Memory B cell (primary cell): Measurements from ENCODE around the gene SELENOP.

Source experiments
- ATAC-seq: fragments of 150-1000 bp; cut with Tn5 transposase; 2 replicates; pipeline ENCODE4 v1.10.0; 2021; ENCODE audit warnings: low read depth, mild to moderate bottlenecking, moderate library complexity
- DNase-seq, 2 donors: peaks; one replicate each; pipeline ENCODE4 v3.0.0; 2022; ENCODE audit warnings: low spot score in 2 of 2
- H3K27ac Mint-ChIP-seq: one replicate; pipeline ENCODE4 v1.8.0; 2022; ENCODE audit warnings: mild to moderate bottlenecking, moderate library complexity, mixed read lengths
- H3K27me3 Mint-ChIP-seq: one replicate; pipeline ENCODE4 v1.8.0; 2022; ENCODE audit warnings: mixed read lengths
- H3K36me3 Mint-ChIP-seq: one replicate; pipeline ENCODE4 v1.8.0; 2022; ENCODE audit warnings: mild to moderate bottlenecking, mixed read lengths
- H3K4me1 Mint-ChIP-seq: one replicate; pipeline ENCODE4 v1.8.0; 2022; ENCODE audit warnings: mixed read lengths
- H3K4me3 Mint-ChIP-seq: one replicate; pipeline ENCODE4 v1.8.0; 2022; ENCODE audit warnings: mild to moderate bottlenecking, moderate library complexity, mixed read lengths
- H3K9me3 Mint-ChIP-seq: one replicate; pipeline ENCODE4 v1.8.0; 2022; ENCODE audit warnings: mixed read lengths

SELENOP gene

GRCh38 chr5:42812620-42813019, 928 bp upstream of the SELENOP start:
- H3K4me1 Mint-ChIP-seq: no peaks in the 10 kb centered on the region
- H3K36me3 Mint-ChIP-seq: no peaks in the 10 kb centered on the region
- H3K9me3 Mint-ChIP-seq: no peaks in the 10 kb centered on the region
- no peak overlapping the region for H3K27ac Mint-ChIP-seq
- ATAC-seq (no peak), DNase-seq (no peak)
- no peaks in the 10 kb centered on the region for H3K27me3 Mint-ChIP-seq
- H3K4me3 Mint-ChIP-seq: no peak overlapping the region

- no peak overlapping the region for H3K27ac Mint-ChIP-seq
- no peaks in the 10 kb centered on the region for H3K27me3 Mint-ChIP-seq
- H3K36me3 Mint-ChIP-seq: no peaks in the 10 kb centered on the region
- H3K4me3 Mint-ChIP-seq: no peak overlapping the region
- DNase-seq (no peak), ATAC-seq (no peak)
- H3K4me1 Mint-ChIP-seq: no peaks in the 10 kb centered on the region
- no peaks in the 10 kb centered on the region for H3K9me3 Mint-ChIP-seq
Measured at GRCh38 chr5:42810834-42811590, 680 bp downstream of the SELENOP start.

DNA sequence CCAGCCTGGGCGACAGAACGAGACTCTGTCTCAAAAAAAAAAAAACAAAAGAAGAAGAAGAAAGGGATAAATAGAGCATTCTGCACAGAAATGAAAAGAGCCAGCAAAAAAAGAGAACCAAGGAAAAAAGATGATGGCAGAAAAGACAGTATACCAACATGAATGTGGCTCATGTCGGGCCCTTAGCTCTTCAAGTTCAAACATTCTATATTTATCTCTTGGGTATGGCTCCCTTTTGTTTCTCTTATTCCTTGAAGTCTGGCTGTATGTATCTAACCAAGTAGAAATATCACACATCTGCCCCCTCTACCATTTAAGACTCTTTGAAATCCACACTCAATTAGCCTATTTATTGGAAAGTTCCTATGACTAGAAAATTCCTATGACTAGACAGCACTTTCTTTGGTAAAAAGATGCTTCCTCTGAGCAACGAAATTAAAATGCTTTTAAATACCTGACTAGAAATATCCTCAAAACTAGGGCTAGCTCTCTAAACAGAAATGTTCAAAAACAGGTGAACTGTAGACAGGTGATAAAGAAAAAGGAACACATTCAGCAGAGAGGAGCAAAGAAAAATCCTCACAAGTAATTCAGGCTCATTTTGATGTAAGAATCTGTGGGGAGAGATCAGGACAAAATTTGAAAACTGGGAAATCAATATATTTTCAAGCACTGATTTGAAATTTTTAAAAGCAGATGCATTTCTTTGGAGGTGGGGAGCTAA, 2.6 kb downstream of the SELENOP start:
- Mint-ChIP-seq H3K4me3 (no peak overlapping the region), H3K9me3 (no peaks in the 10 kb centered on the region), H3K27me3 (no peaks in the 10 kb centered on the region), H3K36me3 (no peaks in the 10 kb centered on the region), H3K4me1 (no peaks in the 10 kb centered on the region), H3K27ac (no peak overlapping the region)
- no peak for DNase-seq
- ATAC-seq: no peak

- DNase-seq (no peak), ATAC-seq (no peak)
- Mint-ChIP-seq H3K27ac (no peak overlapping the region), H3K9me3 (no peaks in the 10 kb centered on the region), H3K4me3 (no peak overlapping the region), H3K36me3 (no peaks in the 10 kb centered on the region), H3K27me3 (no peaks in the 10 kb centered on the region), H3K4me1 (no peaks in the 10 kb centered on the region)
Measured at GRCh38 chr5:42807722-42808447, 3.8 kb downstream of the SELENOP start.

DNA sequence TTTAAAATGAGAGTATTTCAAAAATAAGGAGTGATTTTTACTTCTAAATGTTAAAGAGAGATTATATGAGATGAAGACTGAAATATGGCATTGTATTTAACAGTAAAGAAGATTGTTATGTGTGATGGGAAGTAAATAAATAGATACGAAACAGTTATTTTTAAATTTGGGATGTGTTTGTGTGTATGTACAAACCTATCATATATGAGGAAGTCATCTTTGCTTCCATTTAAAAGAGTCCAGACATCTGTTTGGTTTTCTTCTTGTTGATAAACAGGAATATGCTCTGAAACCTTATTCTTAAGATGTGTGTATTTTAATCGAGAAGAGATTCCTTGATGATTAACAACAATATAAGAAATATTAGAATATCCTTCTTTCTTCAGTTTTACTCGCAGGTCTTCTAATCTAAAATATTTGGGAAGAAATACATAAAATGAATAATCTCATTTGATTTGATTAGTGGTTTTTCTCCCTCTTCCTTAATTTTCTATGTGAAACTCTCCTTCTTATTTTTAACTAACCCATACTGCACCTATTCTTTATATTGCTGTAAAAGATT, 4.9 kb downstream of the SELENOP start:
- DNase-seq (no peak), ATAC-seq (no peak)
- H3K36me3 Mint-ChIP-seq: no peaks in the 10 kb centered on the region
- H3K4me3 Mint-ChIP-seq: no peak overlapping the region
- no peaks in the 10 kb centered on the region for H3K9me3 Mint-ChIP-seq
- no peaks in the 10 kb centered on the region for H3K27me3 Mint-ChIP-seq
- H3K4me1 Mint-ChIP-seq: no peaks in the 10 kb centered on the region
- H3K27ac Mint-ChIP-seq: no peak overlapping the region

- Mint-ChIP-seq H3K4me1 (no peaks in the 10 kb centered on the region), H3K27ac (no peak overlapping the region), H3K9me3 (no peaks in the 10 kb centered on the region), H3K36me3 (no peaks in the 10 kb centered on the region), H3K4me3 (no peak overlapping the region), H3K27me3 (no peaks in the 10 kb centered on the region)
- ATAC-seq (no peak), DNase-seq (no peak)
Measured at GRCh38 chr5:42806004-42806700, 5.5 kb downstream of the SELENOP start.

- H3K4me1 Mint-ChIP-seq: no peaks in the 10 kb centered on the region
- ATAC-seq (no peak), DNase-seq (no peak)
- no peak overlapping the region for H3K4me3 Mint-ChIP-seq
- no peaks in the 10 kb centered on the region for H3K27me3 Mint-ChIP-seq
- no peaks in the 10 kb centered on the region for H3K36me3 Mint-ChIP-seq
- H3K9me3 Mint-ChIP-seq: no peaks in the 10 kb centered on the region
- no peak overlapping the region for H3K27ac Mint-ChIP-seq
Measured at GRCh38 chr5:42804717-42805339, 6.9 kb downstream of the SELENOP start.

- no peak overlapping the region for H3K4me3 Mint-ChIP-seq
- H3K27ac Mint-ChIP-seq: no peak overlapping the region
- peaks cover 4% of the 10 kb centered on the region for H3K36me3 Mint-ChIP-seq
- ATAC-seq (no peak), DNase-seq (no peak)
- H3K27me3 Mint-ChIP-seq: no peaks in the 10 kb centered on the region
- H3K4me1 Mint-ChIP-seq: no peaks in the 10 kb centered on the region
- H3K9me3 Mint-ChIP-seq: peaks cover 1% of the 10 kb centered on the region
Measured at GRCh38 chr5:42801516-42802166, 10.1 kb downstream of the SELENOP start.

GRCh38 chr5:42800748-42801330, 10.9 kb downstream of the SELENOP start:
- H3K27ac Mint-ChIP-seq: no peak overlapping the region
- H3K4me1 Mint-ChIP-seq: no peaks in the 10 kb centered on the region
- ATAC-seq (no peak), DNase-seq (no peak)
- peaks cover 4% of the 10 kb centered on the region for H3K36me3 Mint-ChIP-seq
- no peak overlapping the region for H3K4me3 Mint-ChIP-seq
- peaks cover 1% of the 10 kb centered on the region for H3K9me3 Mint-ChIP-seq
- no peaks in the 10 kb centered on the region for H3K27me3 Mint-ChIP-seq

GRCh38 chr5:42799668-42800114, 12.0 kb downstream of the SELENOP start:
- Mint-ChIP-seq H3K36me3 (peaks cover 4% of the 10 kb centered on the region), H3K4me1 (no peaks in the 10 kb centered on the region), H3K4me3 (no peak overlapping the region), H3K27me3 (no peaks in the 10 kb centered on the region), H3K9me3 (peaks cover 1% of the 10 kb centered on the region), H3K27ac (no peak overlapping the region)
- no peak for ATAC-seq
- DNase-seq: no peak

DNA sequence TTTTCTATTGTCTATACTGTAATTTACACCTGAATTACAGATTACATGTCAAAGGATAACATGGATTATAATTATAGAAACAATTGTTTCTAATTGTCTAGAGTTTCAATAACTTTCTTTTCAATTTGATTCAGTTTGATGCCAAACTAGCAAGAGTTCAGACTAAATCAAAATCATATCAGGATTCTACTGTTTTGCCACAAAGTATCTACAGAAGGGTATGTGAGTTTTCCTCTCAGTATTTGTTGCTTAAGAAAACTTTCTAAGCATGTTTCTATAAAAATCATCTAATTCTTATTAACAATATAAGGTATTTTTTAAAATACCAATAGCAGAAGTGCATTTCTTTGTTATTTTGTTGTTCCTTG, 12.5 kb downstream of the SELENOP start:
- peaks cover 5% of the 10 kb centered on the region for H3K36me3 Mint-ChIP-seq
- DNase-seq (no peak), ATAC-seq (no peak)
- no peaks in the 10 kb centered on the region for H3K4me1 Mint-ChIP-seq
- H3K27me3 Mint-ChIP-seq: no peaks in the 10 kb centered on the region
- H3K4me3 Mint-ChIP-seq: no peak overlapping the region
- peaks cover 1% of the 10 kb centered on the region for H3K9me3 Mint-ChIP-seq
- H3K27ac Mint-ChIP-seq: no peak overlapping the region

DNA sequence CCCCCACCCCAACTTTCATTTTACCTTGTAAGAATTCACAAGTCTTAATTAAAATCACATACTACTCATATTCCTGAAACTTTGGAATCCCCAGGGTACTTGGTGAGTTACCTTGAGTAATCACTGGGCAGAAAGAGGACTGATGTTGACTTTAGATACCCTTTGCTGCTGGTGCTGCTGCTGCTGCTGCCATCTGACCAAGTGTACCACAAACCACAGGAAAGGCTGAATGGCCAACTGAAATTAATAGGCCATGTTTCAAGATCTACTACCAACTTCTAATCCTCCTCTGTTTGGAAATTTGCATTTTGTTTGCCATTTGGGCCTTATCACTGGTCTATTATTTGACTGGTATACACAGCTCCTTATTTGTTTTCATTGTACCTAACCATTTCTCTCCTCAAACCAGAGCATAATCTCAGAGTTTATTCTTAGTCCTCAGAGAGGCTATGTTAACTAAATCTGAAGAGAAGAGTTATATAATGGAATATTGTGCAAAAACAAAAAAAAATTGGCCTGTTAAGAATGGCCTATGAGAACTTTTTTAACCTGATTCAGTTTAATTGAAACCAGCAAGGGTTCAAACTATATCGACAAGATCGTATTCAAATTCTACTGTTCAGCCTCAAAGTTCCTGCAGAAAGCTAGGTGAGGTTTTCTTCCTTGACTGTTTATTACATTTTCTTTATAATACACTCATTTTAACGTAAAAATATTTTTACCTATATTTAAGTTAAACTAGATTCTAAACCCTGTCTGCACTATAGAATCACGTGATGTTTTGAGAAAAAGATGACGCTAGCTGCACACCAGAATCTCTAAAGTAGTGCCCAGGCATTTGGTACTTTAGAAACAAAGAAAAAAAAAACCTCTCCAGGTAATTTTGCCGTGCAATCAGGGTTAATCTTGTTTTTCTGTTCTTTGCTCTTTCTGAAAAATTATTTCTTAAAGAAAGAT, 13.1 kb downstream of the SELENOP start:
- ATAC-seq: no peak
- Mint-ChIP-seq H3K27ac (no peak overlapping the region), H3K9me3 (peaks cover 5% of the 10 kb centered on the region), H3K36me3 (peaks cover 10% of the 10 kb centered on the region), H3K4me1 (no peaks in the 10 kb centered on the region), H3K4me3 (no peak overlapping the region), H3K27me3 (no peaks in the 10 kb centered on the region)
- DNase-seq: no peak
